GM23248 (cell line): ENCODE measurements around the gene TSSK1B. TPM values are rescaled to one million over a fixed set of nuclear protein-coding genes. Genes with fewer than 3 reads are reported as not detected.
A peak's percentile ranks its signal among the peaks of the same experiment; 100 is the strongest.

ENCODE experiments used
- DNase-seq: peaks from one replicate; pipeline ENCODE4 v3.0.0-alpha.2; 2015
- H2AFZ ChIP-seq: fragments of 200-600 bp; sonication (generic); 2 replicates; pipeline ENCODE4 v1.6.1; 2016; ENCODE audit warnings: antibody characterized with exemption
- H3F3A ChIP-seq: fragments of 200-600 bp; sonication (generic); 2 replicates; pipeline ENCODE4 v1.6.1; 2016; ENCODE audit warnings: mild to moderate bottlenecking, antibody characterized with exemption, mixed run types; ENCODE audit not compliant: insufficient read depth
- H3K27ac ChIP-seq: fragments of 200-600 bp; sonication (generic); 2 replicates; pipeline ENCODE4 v1.5.1; 2016; ENCODE audit warnings: mild to moderate bottlenecking
- H3K27me3 ChIP-seq: fragments of 200-600 bp; sonication (generic); replicated peaks from 2 replicates; pipeline ENCODE4 v1.6.1; 2016; ENCODE audit warnings: mild to moderate bottlenecking; ENCODE audit not compliant: insufficient read depth
- H3K36me3 ChIP-seq: fragments of 200-600 bp; sonication (generic); 2 replicates; pipeline ENCODE4 v1.6.1; 2016; ENCODE audit warnings: low read depth, mild to moderate bottlenecking
- H3K4me1 ChIP-seq: fragments of 200-600 bp; sonication (generic); 2 replicates; pipeline ENCODE4 v1.6.1; 2016; ENCODE audit warnings: mild to moderate bottlenecking; ENCODE audit not compliant: insufficient read depth
- H3K4me2 ChIP-seq: fragments of 200-600 bp; sonication (generic); one replicate; pipeline ENCODE4 v1.6.1; 2016; ENCODE audit warnings: mild to moderate bottlenecking; ENCODE audit not compliant: unreplicated experiment
- H3K4me3 ChIP-seq: fragments of 200-600 bp; sonication (generic); 2 replicates; pipeline ENCODE4 v1.5.1; 2016; ENCODE audit warnings: mild to moderate bottlenecking
- H3K79me2 ChIP-seq: fragments of 200-600 bp; sonication (generic); 2 replicates; pipeline ENCODE4 v1.6.1; 2016; ENCODE audit warnings: mild to moderate bottlenecking; ENCODE audit not compliant: insufficient read depth
- H3K9ac ChIP-seq: fragments of 200-600 bp; sonication (generic); 2 replicates; pipeline ENCODE4 v1.6.1; 2016; ENCODE audit warnings: mild to moderate bottlenecking
- H3K9me2 ChIP-seq: fragments of 200-600 bp; sonication (generic); 2 replicates; pipeline ENCODE4 v1.6.1; 2016; ENCODE audit warnings: mixed run types, mild to moderate bottlenecking, moderate library complexity; ENCODE audit not compliant: insufficient read depth
- H3K9me3 ChIP-seq: fragments of 200-600 bp; sonication (generic); one replicate; pipeline ENCODE4 v1.6.1; 2017; ENCODE audit warnings: low read depth
- H4K20me1 ChIP-seq: fragments of 200-600 bp; sonication (generic); 2 replicates; pipeline ENCODE4 v1.6.0; 2016; ENCODE audit not compliant: insufficient read depth
- EZH2 ChIP-seq: fragments of 200-600 bp; sonication (generic); IDR thresholded peaks from 2 replicates; pipeline ENCODE4 v1.6.1; 2018; ENCODE audit warnings: antibody characterized with exemption, mild to moderate bottlenecking; ENCODE audit not compliant: insufficient read depth, poor library complexity, severe bottlenecking
- EZH2phosphoT487 ChIP-seq: fragments of 200-600 bp; sonication (generic); IDR thresholded peaks from 2 replicates; pipeline ENCODE4 v1.6.1; 2018; ENCODE audit warnings: antibody characterized with exemption, moderate library complexity, mild to moderate bottlenecking, low read depth; ENCODE audit not compliant: insufficient read depth
- WGBS, 2 experiments: methylation state at CpG; one replicate each; pipeline ENCODE4 v1.1.6; 2015 to 2017; ENCODE audit warnings: low lambda C conversion rate in 2 of 2, low coverage in 1 of 2; ENCODE audit errors: missing lambda C conversion rate in 2 of 2; 5-methylcytosine and 5-hydroxymethylcytosine counted together
- in situ Hi-C: fragments of 300-500 bp; cut with MboI; formaldehyde crosslinking; loops from 2 replicates; pipeline ENCODE4 v1.15.0; 2020
- polyA plus RNA-seq: library from polyadenylated mRNA; unstranded; fragments of >200 nt; fragmentation: Nextera tagmentation; extraction: Ambion mirVana; gene quantifications from 2 replicates; pipeline ENCODE4 v1.2.1, GENCODE V29; 2016
- total RNA-seq: library from RNA; depleted of rRNA; stranded (reverse); fragments of >200 nt; shearing (Covaris generic); gene quantifications from 2 replicates; pipeline ENCODE4 v1.2.3, GENCODE V29; 2014

TSSK1B gene
- total and polyA plus RNA-seq, 2 experiments from 2014 or later, result not detected

DNA sequence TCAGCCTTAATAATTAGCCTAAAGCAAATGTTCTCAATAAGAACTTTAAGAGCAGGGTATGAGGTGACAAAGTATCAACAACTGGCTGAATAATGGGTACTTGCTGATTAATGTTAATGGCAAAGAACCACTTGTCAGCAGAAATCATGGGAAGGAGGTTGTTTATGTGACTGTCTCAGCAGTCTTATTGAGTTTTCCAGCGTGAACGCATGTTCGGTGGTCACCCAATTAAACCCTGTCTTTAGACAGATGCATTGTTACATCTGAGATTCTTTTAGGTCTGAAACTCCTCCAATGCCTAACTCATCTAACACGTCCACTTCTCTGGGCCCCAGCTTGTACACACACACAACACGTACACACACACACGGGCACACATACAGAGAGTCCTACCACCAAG, 18.2 kb upstream of the TSSK1B start:
- Histone ChIP-seq H4K20me1 (no peaks in the 10 kb centered on the region), H3K9me3 (no peaks in the 10 kb centered on the region), H3K4me2 (no peak overlapping the region), H3K9ac (no peak overlapping the region), H3K9me2 (no peaks in the 10 kb centered on the region), H3K27me3 (no peaks in the 10 kb centered on the region), H3F3A (no peaks in the 10 kb centered on the region), H3K4me1 (no peaks in the 10 kb centered on the region), H3K36me3 (no peaks in the 10 kb centered on the region), H3K79me2 (no peaks in the 10 kb centered on the region), H3K4me3 (no peak overlapping the region), H3K27ac (no peak overlapping the region), H2AFZ (no peak overlapping the region)
- TF ChIP-seq EZH2 (no peak), EZH2phosphoT487 (no peak)
- no peak for DNase-seq
- 69 to 70% methylated on average over 6 of the region's 6 CpGs for WGBS, 2 experiments
- in situ Hi-C loops, result no loop called here

DNA sequence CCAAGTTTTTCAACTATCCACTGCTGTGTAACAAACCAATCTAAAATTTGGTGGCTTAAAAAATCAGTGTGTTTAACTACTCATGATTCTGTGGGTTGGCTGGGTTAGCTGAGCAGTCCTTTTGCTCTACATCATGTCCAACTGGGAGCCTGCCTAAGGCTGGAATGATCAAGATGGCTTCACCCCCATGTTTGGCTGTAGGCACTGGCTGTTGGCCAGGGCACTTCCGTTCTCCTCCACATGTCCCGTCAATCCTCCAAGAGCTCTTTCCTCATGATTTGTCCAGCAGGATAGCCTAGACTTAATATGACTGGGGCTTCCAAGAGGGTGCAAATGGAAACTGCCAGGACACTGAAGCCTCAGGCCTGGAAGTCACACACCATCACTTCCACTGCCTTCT, 17.0 kb upstream of the TSSK1B start:
- no peak overlapping the region for H3K4me2 ChIP-seq
- no peak overlapping the region for H3K27ac ChIP-seq
- H3K9me3 ChIP-seq, result no peaks in the 10 kb centered on the region
- TF ChIP-seq EZH2phosphoT487 (no peak), EZH2 (no peak)
- H3K79me2 ChIP-seq, result no peaks in the 10 kb centered on the region
- no peaks in the 10 kb centered on the region for H3K27me3 ChIP-seq
- H3K9ac ChIP-seq, result no peak overlapping the region
- H2AFZ ChIP-seq, result no peak overlapping the region
- peak; percentile 5 for DNase-seq
- in situ Hi-C loops, result no loop called here
- no peak overlapping the region for H3K4me3 ChIP-seq
- no peaks in the 10 kb centered on the region for H3K36me3 ChIP-seq
- H3F3A ChIP-seq, result no peaks in the 10 kb centered on the region
- no peaks in the 10 kb centered on the region for H3K9me2 ChIP-seq
- no peaks in the 10 kb centered on the region for H3K4me1 ChIP-seq
- WGBS, 2 experiments, result 82 to 87% methylated on average over 2 of the region's 2 CpGs
- no peaks in the 10 kb centered on the region for H4K20me1 ChIP-seq

DNA sequence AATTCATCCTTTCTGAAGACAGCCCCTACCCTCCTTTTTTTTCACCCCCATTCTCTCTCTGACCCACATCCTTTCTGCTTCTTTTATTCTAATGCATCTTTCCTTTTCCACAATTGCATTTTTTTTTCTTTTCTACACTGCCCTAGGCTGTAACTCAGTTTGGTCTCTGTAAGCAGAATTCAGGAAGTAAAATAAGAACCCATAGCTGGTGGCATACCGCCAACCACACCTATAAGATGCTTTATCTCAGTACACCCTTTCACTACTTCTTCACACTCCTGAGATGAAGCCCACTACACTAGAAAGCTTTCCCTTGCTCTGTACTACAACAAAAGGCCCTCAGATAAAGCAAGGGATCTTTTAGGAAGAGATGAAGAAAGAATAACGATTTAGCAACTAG, 16.1 kb upstream of the TSSK1B start:
- Histone ChIP-seq H2AFZ (no peak overlapping the region), H3K4me2 (no peak overlapping the region), H4K20me1 (no peaks in the 10 kb centered on the region), H3F3A (no peaks in the 10 kb centered on the region), H3K36me3 (no peaks in the 10 kb centered on the region), H3K4me1 (no peaks in the 10 kb centered on the region), H3K9me2 (no peaks in the 10 kb centered on the region), H3K79me2 (no peaks in the 10 kb centered on the region), H3K27me3 (no peaks in the 10 kb centered on the region), H3K9ac (no peak overlapping the region), H3K27ac (no peak overlapping the region), H3K9me3 (no peaks in the 10 kb centered on the region), H3K4me3 (no peak overlapping the region)
- in situ Hi-C loops, result no loop called here
- WGBS, 2 experiments, result 35 to 36% methylated on average over 2 of the region's 2 CpGs
- no peak for DNase-seq
- TF ChIP-seq EZH2 (no peak), EZH2phosphoT487 (no peak)

DNA sequence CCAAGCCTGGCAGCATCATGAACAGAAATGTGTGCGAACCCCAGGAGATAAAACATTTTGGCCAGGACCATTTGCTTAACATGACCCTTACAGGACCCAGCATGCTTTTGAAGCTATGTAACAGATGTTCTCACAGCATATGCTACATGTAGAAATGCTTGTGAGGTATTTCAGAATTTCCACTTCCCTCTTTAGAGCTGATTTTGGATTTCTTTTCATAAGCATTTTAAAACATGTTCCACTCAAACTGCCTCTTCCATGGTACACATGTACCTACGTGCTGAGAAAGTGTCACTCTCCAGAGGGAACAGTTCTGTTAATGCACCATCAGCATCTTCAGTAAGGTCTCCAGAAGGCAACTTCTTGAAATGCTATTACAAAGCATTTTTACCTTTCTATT, 15.7 kb upstream of the TSSK1B start:
- H4K20me1 ChIP-seq, result no peaks in the 10 kb centered on the region
- no peaks in the 10 kb centered on the region for H3K79me2 ChIP-seq
- no peak overlapping the region for H2AFZ ChIP-seq
- no peak overlapping the region for H3K4me2 ChIP-seq
- H3K27ac ChIP-seq, result no peak overlapping the region
- no peak overlapping the region for H3K9ac ChIP-seq
- H3K4me1 ChIP-seq, result no peaks in the 10 kb centered on the region
- H3K9me2 ChIP-seq, result no peaks in the 10 kb centered on the region
- no peaks in the 10 kb centered on the region for H3K27me3 ChIP-seq
- H3F3A ChIP-seq, result no peaks in the 10 kb centered on the region
- in situ Hi-C loops, result no loop called here
- WGBS, 2 experiments, result 47 to 51% methylated on average over 2 of the region's 2 CpGs
- DNase-seq, result peak; percentile 3
- no peak overlapping the region for H3K4me3 ChIP-seq
- TF ChIP-seq EZH2phosphoT487 (no peak), EZH2 (no peak)
- H3K9me3 ChIP-seq, result peaks cover 4% of the 10 kb centered on the region
- no peaks in the 10 kb centered on the region for H3K36me3 ChIP-seq

DNA sequence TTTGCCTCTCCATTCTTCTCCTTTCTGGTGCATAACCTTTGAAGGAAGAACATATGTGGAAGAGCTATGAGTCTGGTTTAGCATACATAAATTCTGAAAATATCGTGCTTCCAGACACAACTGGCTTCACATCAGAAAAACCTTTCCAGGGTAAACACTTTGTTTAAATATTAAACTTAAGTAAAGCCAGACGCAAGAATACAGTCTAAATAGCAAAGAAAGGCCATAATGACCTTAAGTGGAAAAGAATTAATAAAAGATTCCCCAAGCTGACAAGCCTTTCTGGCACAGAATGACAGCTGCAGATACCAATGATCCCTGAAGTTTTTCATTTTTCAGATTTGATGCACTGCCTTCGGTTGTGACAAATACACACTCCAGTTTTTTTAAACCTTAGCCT, 13.5 kb upstream of the TSSK1B start:
- H3K4me3 ChIP-seq, result no peak overlapping the region
- in situ Hi-C loops, result no loop called here
- H3K9me2 ChIP-seq, result no peaks in the 10 kb centered on the region
- no peak overlapping the region for H3K4me2 ChIP-seq
- peaks cover 4% of the 10 kb centered on the region for H3K9me3 ChIP-seq
- no peaks in the 10 kb centered on the region for H4K20me1 ChIP-seq
- no peak overlapping the region for H3K9ac ChIP-seq
- WGBS, 2 experiments, result 25 to 26% methylated on average over 3 of the region's 3 CpGs
- H3K27me3 ChIP-seq, result no peaks in the 10 kb centered on the region
- no peak overlapping the region for H3K27ac ChIP-seq
- H3K4me1 ChIP-seq, result no peaks in the 10 kb centered on the region
- TF ChIP-seq EZH2, result no peak
- TF ChIP-seq EZH2phosphoT487, result no peak
- no peaks in the 10 kb centered on the region for H3F3A ChIP-seq
- no peaks in the 10 kb centered on the region for H3K79me2 ChIP-seq
- H2AFZ ChIP-seq, result no peak overlapping the region
- H3K36me3 ChIP-seq, result no peaks in the 10 kb centered on the region
- no peak for DNase-seq
